H9 (cell line): Measurements from ENCODE around the gene LPCAT3. TPM values are rescaled to one million over a fixed set of nuclear protein-coding genes. Genes with fewer than 3 reads are reported as not detected.

Experiments used
- DNase-seq: peaks from one replicate; pipeline ENCODE4 v3.0.0-alpha.2; 2017
- H2AFZ ChIP-seq: one replicate; pipeline ENCODE4 v1.6.1; 2013; ENCODE audit warnings: mild to moderate bottlenecking, low read length, control low read depth, moderate library complexity
- H2AK5ac ChIP-seq: 2 replicates; pipeline ENCODE4 v1.6.1; 2013; ENCODE audit warnings: low read length, control low read depth, mixed read lengths; ENCODE audit not compliant: insufficient read length
- H2BK120ac ChIP-seq: one replicate; pipeline ENCODE4 v1.6.1; 2013; ENCODE audit warnings: low read depth, mild to moderate bottlenecking, low read length, control low read depth, inconsistent platforms; ENCODE audit not compliant: poor library complexity, severe bottlenecking
- H2BK12ac ChIP-seq: 2 replicates; pipeline ENCODE4 v1.6.1; 2013; ENCODE audit warnings: low read length, control low read depth, mixed read lengths, low read depth; ENCODE audit not compliant: insufficient read length
- H2BK15ac ChIP-seq: 2 replicates; pipeline ENCODE4 v1.6.1; 2013; ENCODE audit warnings: low read depth, low read length, control low read depth
- H2BK20ac ChIP-seq: one replicate; pipeline ENCODE4 v1.6.1; 2013; ENCODE audit warnings: low read depth, mild to moderate bottlenecking, low read length, control low read depth, inconsistent platforms; ENCODE audit not compliant: poor library complexity, severe bottlenecking
- H2BK5ac ChIP-seq: 2 replicates; pipeline ENCODE4 v1.6.1; 2013; ENCODE audit warnings: low read length, control low read depth, mixed read lengths; ENCODE audit not compliant: insufficient read length
- H3K14ac ChIP-seq: 2 replicates; pipeline ENCODE4 v1.6.1; 2013; ENCODE audit warnings: low read length, control low read depth; ENCODE audit not compliant: insufficient read depth
- H3K18ac ChIP-seq: 2 replicates; pipeline ENCODE4 v1.6.1; 2013; ENCODE audit warnings: low read depth, mild to moderate bottlenecking, mixed read lengths, low read length, control low read depth; ENCODE audit not compliant: insufficient read length
- H3K23ac ChIP-seq: 2 replicates; pipeline ENCODE4 v1.6.1; 2013; ENCODE audit warnings: low read length, control low read depth, mixed read lengths, low read depth; ENCODE audit not compliant: insufficient read length
- H3K23me2 ChIP-seq: 2 replicates; pipeline ENCODE4 v1.6.1; 2013; ENCODE audit warnings: low read depth, mild to moderate bottlenecking, mixed read lengths, low read length, control low read depth; ENCODE audit not compliant: insufficient read length, poor library complexity, severe bottlenecking
- H3K27ac ChIP-seq: 2 replicates; pipeline ENCODE4 v1.5.1; 2013; ENCODE audit warnings: low read length, control low read depth, mixed read lengths, low read depth; ENCODE audit not compliant: insufficient read length
- H3K27me3 ChIP-seq: 2 replicates; pipeline ENCODE4 v1.6.1; 2013; ENCODE audit warnings: low read length, control low read depth, inconsistent platforms; ENCODE audit not compliant: insufficient read depth
- H3K4ac ChIP-seq: 2 replicates; pipeline ENCODE4 v1.6.1; 2013; ENCODE audit warnings: low read depth, mild to moderate bottlenecking, control low read depth, inconsistent platforms, low read length, moderate library complexity
- H3K4me1 ChIP-seq: 2 replicates; pipeline ENCODE4 v1.6.1; 2013; ENCODE audit warnings: low read length, control low read depth, inconsistent platforms; ENCODE audit not compliant: insufficient read depth
- H3K4me2 ChIP-seq: 2 replicates; pipeline ENCODE4 v1.6.1; 2013; ENCODE audit warnings: low read length, control low read depth, mixed read lengths; ENCODE audit not compliant: insufficient read length, insufficient read depth
- H3K56ac ChIP-seq: 2 replicates; pipeline ENCODE4 v1.6.1; 2013; ENCODE audit warnings: low read depth, mild to moderate bottlenecking, mixed read lengths, low read length, control low read depth; ENCODE audit not compliant: insufficient read length
- H3K79me1 ChIP-seq: 2 replicates; pipeline ENCODE4 v1.6.1; 2013; ENCODE audit warnings: low read depth, mild to moderate bottlenecking, moderate library complexity, low read length, control low read depth, inconsistent platforms; ENCODE audit not compliant: insufficient read depth, poor library complexity, severe bottlenecking
- H3K79me2 ChIP-seq: 2 replicates; pipeline ENCODE4 v1.6.1; 2013; ENCODE audit warnings: low read length, control low read depth, inconsistent platforms; ENCODE audit not compliant: insufficient read depth
- H3K9ac ChIP-seq: 2 replicates; pipeline ENCODE4 v1.6.1; 2013; ENCODE audit warnings: low read length, control low read depth, mixed read lengths; ENCODE audit not compliant: insufficient read length; ENCODE audit errors: extremely low read depth
- H3K9me3 ChIP-seq: one replicate; pipeline ENCODE4 v1.6.1; 2013; ENCODE audit warnings: low read depth, low read length, inconsistent platforms; ENCODE audit not compliant: control insufficient read depth
- H3T11ph ChIP-seq: one replicate; pipeline ENCODE4 v1.6.1; 2013; ENCODE audit warnings: mild to moderate bottlenecking, low read length, control low read depth, inconsistent platforms
- H4K20me1 ChIP-seq: one replicate; pipeline ENCODE4 v1.6.1; 2013; ENCODE audit not compliant: control insufficient read depth, insufficient read length, insufficient read depth
- H4K5ac ChIP-seq: 2 replicates; pipeline ENCODE4 v1.6.1; 2013; ENCODE audit warnings: low read depth, mild to moderate bottlenecking, mixed read lengths, low read length, control low read depth; ENCODE audit not compliant: insufficient read length
- H4K8ac ChIP-seq: replicated peaks from 2 replicates; pipeline ENCODE4 v1.6.1; 2013; ENCODE audit warnings: low read length, control low read depth, mixed read lengths, low read depth; ENCODE audit not compliant: insufficient read length
- H4K91ac ChIP-seq: 2 replicates; pipeline ENCODE4 v1.6.1; 2013; ENCODE audit warnings: low read depth, mild to moderate bottlenecking, moderate library complexity, mixed read lengths, low read length, control low read depth; ENCODE audit not compliant: insufficient read length
- H3K27ac Mint-ChIP-seq, 3 experiments: 2 replicates in 2 of 3; 3 replicates in 1 of 3; pipeline ENCODE4 v1.8.0; 2020 to 2021; ENCODE audit warnings: mixed read lengths in 3 of 3, mild to moderate bottlenecking in 1 of 3, moderate library complexity in 1 of 3
- H3K27me3 Mint-ChIP-seq: 2 replicates; pipeline ENCODE4 v1.8.0; 2021; ENCODE audit warnings: low read depth, mild to moderate bottlenecking, moderate library complexity, mixed read lengths
- H3K36me3 Mint-ChIP-seq, 3 experiments: 2 replicates in 2 of 3; 3 replicates in 1 of 3; pipeline ENCODE4 v1.8.0; 2020 to 2021; ENCODE audit warnings: low read depth in 3 of 3, mixed read lengths in 3 of 3; ENCODE audit not compliant: insufficient read depth in 1 of 3
- H3K4me1 Mint-ChIP-seq, 2 experiments: 2 replicates each; pipeline ENCODE4 v1.8.0; 2020; ENCODE audit warnings: mixed read lengths in 2 of 2
- H3K4me3 Mint-ChIP-seq, 2 experiments: 2 replicates in 1 of 2; 3 replicates in 1 of 2; pipeline ENCODE4 v1.8.0; 2020 to 2021; ENCODE audit warnings: mild to moderate bottlenecking in 2 of 2, mixed read lengths in 2 of 2, moderate library complexity in 1 of 2
- H3K9me3 Mint-ChIP-seq, 2 experiments: 2 replicates in 1 of 2; 3 replicates in 1 of 2; pipeline ENCODE4 v1.8.0; 2020; ENCODE audit warnings: mild to moderate bottlenecking in 2 of 2, mixed read lengths in 2 of 2, moderate library complexity in 1 of 2
- CTCF ChIP-seq: fragments of 200-600 bp; sonication (generic); conservative IDR thresholded peaks from 3 replicates; pipeline ENCODE4 v1.8.0; 2021; ENCODE audit warnings: antibody characterized with exemption, mild to moderate bottlenecking
- WGBS: extraction: QIAGEN DNeasy Blood & Tissue Kit; methylation state at CpG from one replicate; pipeline ENCODE4 v1.1.7; 2013; ENCODE audit warnings: missing lambda C conversion rate, low lambda C conversion rate, mixed read lengths; ENCODE audit not compliant: insufficient read length; ENCODE audit errors: extremely low coverage; 5-methylcytosine and 5-hydroxymethylcytosine counted together
- total RNA-seq: library from RNA; stranded (reverse); gene quantifications from 2 replicates; pipeline ENCODE4 v1.2.1, GENCODE V29; 2021

Gene LPCAT3
- total RNA-seq, 1 experiment from 2014 or later = 47.7 TPM

- peaks cover 3% of the 10 kb centered on the region for H3K23me2 ChIP-seq
- H3K4me1 ChIP-seq = no peaks in the 10 kb centered on the region
- H3K4ac ChIP-seq = no peak overlapping the region
- no peak overlapping the region for H3T11ph ChIP-seq
- no peak overlapping the region for H3K56ac ChIP-seq
- no peaks in the 10 kb centered on the region for H4K20me1 ChIP-seq
- H4K8ac ChIP-seq = no peak overlapping the region
- H3K4me2 ChIP-seq = no peak overlapping the region
- no peak overlapping the region for H3K4me3 Mint-ChIP-seq
- H3K18ac ChIP-seq = no peak overlapping the region
- DNase-seq = no peak
- no peak overlapping the region for H3K23ac ChIP-seq
- H2BK20ac ChIP-seq = no peak overlapping the region
- no peak for TF ChIP-seq CTCF
- H3K27ac Mint-ChIP-seq = no peak overlapping the region
- no peak overlapping the region for H3K9ac ChIP-seq
- H3K14ac ChIP-seq = no peak overlapping the region
- H2AFZ ChIP-seq = no peak overlapping the region
- WGBS = no CpG with 5 or more reads among the region's 5 CpGs
- H3K9me3 Mint-ChIP-seq = peaks cover 0 to 3% of the 10 kb centered on the region in 2 experiments; a peak in 1 of 5 replicates
- no peak overlapping the region for H3K27ac ChIP-seq
- H2AK5ac ChIP-seq = no peak overlapping the region
- no peaks in the 10 kb centered on the region; the same call in 1 of the 2 replicates for H3K79me2 ChIP-seq
- no peaks in the 10 kb centered on the region for H3K9me3 ChIP-seq
- H3K27me3 Mint-ChIP-seq = no peaks in the 10 kb centered on the region
- no peak overlapping the region for H2BK12ac ChIP-seq
- no peak overlapping the region for H4K5ac ChIP-seq
- H2BK15ac ChIP-seq = no peak overlapping the region
- H3K79me1 ChIP-seq = no peaks in the 10 kb centered on the region
- H3K4me1 Mint-ChIP-seq = peaks cover 16% of the 10 kb centered on the region in 2 experiments
- no peaks in the 10 kb centered on the region; a peak in 1 of 7 replicates for H3K36me3 Mint-ChIP-seq
- no peak overlapping the region for H2BK5ac ChIP-seq
- no peak overlapping the region for H4K91ac ChIP-seq
- H2BK120ac ChIP-seq = no peak overlapping the region
- H3K27me3 ChIP-seq = no peaks in the 10 kb centered on the region
These were observed 3.7 kb upstream of the LPCAT3 start for GRCh38 chr12:7021956-7022355.
